ENCODE data around the gene ACOT13.

GRCh38 chr6:24686946-24687345 lies 20.1 kb downstream of the ACOT13 start:
- no peak for TF ChIP-seq CTCF (IDR thresholded peaks at IDR 0.05; ENCODE audit: low read depth, low read length)
- no peak for TF ChIP-seq EZH2phosphoT487 (IDR thresholded peaks at IDR 0.05; ENCODE audit: low read depth)
